Tibial nerve (tissue), 3 donors: ENCODE data around the gene ATP1A4.

Experiments
- POLR2A ChIP-seq, 2 donors: fragments of 450-650 bp; IDR thresholded peaks; one replicate each; pipeline ENCODE4 v1.6.1; 2017; ENCODE audit warnings: antibody characterized with exemption in 2 of 2, mild to moderate bottlenecking in 2 of 2, moderate library complexity in 2 of 2
- TF ChIP-seq, protein P1 (sequence below), 5 experiments: fragments of 200-600 bp in 3 of 5; fragments of 450-650 bp in 2 of 5; sonication (generic) in 3 of 5; IDR thresholded peaks; one replicate each; pipeline ENCODE4 v1.5.1; 2016 to 2019; ENCODE audit warnings: antibody characterized with exemption in 5 of 5, mild to moderate bottlenecking in 3 of 5, moderate library complexity in 2 of 5

GRCh38 chr1:160159846-160160245 lies 8.4 kb downstream of the ATP1A4 start:
- TF ChIP-seq, protein P1, sequence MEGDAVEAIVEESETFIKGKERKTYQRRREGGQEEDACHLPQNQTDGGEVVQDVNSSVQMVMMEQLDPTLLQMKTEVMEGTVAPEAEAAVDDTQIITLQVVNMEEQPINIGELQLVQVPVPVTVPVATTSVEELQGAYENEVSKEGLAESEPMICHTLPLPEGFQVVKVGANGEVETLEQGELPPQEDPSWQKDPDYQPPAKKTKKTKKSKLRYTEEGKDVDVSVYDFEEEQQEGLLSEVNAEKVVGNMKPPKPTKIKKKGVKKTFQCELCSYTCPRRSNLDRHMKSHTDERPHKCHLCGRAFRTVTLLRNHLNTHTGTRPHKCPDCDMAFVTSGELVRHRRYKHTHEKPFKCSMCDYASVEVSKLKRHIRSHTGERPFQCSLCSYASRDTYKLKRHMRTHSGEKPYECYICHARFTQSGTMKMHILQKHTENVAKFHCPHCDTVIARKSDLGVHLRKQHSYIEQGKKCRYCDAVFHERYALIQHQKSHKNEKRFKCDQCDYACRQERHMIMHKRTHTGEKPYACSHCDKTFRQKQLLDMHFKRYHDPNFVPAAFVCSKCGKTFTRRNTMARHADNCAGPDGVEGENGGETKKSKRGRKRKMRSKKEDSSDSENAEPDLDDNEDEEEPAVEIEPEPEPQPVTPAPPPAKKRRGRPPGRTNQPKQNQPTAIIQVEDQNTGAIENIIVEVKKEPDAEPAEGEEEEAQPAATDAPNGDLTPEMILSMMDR (IDR thresholded peaks at IDR 0.05), result no peak
- no peak for TF ChIP-seq POLR2A (IDR thresholded peaks at IDR 0.05)
